ENCODE measurements around the gene UNC5C.

Gene UNC5C

DNA sequence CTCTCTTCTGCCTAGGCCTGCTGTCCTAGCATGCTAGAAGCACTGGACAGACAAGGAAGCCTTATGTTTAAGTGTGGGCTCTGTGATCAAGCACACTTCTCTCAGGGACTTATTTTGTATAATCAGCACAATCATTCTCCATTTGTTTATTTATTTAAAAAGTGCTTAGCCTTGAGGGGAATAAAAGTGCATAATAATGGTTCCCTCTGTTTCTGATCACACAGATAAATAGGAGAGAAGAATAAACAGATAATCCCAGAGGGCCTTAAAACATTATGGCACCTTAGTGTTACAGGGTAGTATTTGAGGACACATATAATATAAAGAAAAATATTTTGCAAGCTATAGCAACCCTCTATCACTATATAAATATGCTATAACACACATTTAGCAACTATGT, 146.5 kb downstream of the UNC5C start:
- DNase-seq = no peak

DNA sequence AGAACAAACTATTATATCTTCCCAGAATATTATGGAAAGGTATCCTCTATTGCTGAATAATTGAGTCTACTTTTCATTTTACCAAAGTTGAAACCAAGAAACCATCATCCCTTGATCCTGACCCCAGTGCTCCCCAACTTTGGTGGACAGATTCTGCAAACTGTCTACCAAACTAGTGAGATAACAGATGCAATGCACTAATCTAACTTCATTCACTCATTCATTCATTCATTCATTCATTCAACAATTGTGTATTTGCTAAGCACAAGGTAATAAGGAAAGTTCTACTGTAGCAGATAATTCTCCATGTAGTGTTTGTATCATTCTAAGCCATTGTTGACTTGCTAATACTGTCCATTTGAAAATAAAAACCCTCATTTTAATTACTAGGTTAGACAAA, 150.6 kb downstream of the UNC5C start:
- no peak for DNase-seq

DNA sequence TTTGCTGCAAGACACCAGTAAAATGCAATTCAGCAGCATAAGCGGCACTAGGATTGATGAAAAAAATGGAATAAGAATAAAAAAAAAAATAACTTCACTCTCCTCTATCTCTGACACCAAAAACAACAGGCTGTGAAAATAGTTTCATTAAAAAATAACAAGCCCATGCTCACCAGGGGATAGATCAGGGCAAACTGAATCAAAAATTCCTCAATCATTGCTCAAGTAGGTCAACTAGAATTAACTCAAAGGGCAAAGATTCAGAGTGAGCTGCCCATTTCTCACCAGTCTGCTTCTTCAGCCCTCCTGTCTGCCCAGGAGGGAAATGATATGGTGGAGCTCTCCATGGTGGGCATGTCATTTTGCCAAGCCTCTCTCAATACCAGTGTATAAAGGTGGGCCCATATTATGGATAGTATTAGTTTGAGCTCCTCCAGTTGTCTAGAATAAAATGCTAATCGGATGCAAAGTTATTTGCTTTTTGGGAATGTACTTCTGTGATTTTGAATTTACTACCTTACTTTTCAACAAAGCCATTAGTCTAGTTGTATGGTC, 153.9 kb downstream of the UNC5C start:
- no peak for DNase-seq

DNA sequence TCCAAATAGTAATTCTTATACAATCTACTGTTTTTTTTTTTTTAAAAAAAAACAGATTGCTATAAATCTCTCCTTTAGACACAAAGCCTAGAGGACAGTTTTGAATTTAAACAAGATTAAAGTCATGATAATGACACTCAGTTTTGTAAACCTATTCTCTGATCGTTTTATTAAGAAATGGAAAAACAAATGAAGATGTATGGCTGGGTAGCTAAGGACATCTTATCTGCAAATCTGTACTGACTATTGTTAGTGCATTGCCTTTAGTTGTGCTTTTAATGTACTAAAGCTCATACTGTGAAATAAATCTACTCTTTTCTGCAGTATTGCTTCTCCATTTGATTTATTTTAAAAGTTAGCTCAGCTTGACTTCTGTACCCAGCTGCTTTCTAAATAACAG, 155.0 kb downstream of the UNC5C start:
- DNase-seq = no peak

DNA sequence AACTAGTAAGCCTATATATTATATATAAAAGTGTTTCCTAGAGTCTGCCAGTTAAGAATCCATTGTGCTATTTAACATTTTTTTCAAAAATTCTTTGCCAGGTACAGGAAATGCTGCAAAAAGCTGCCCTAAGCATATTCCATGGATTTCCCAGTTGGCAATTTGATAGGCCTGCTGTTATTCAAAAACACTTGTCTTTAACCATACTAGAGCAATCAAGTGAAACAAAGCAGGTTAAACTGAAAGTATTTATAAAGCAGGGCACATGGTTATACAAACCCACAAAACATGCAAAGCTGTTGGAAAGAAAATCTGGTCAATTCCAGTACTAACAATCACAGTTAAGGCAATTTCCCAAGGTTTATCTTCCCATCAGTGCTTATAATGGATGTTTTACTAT, 159.9 kb downstream of the UNC5C start:
- no peak for DNase-seq

DNA sequence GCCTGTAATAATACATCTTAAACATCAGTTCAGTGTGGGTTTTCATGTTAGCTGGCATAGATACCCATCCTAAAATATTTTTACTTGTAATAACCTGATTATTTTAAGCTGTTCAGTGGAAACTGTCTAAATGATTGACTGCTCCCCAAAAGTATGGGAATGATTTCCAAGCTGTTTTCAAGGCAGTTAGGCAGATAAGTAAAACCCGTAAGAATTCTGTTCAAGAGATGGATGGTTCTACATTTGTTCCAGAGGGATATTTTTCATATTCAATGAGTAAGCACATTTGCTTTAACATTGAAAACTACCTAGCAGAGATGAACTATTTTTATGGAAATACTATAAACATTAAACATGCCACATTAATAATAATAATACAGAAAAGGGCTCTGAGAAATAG, 161.1 kb downstream of the UNC5C start:
- DNase-seq = no peak

DNA sequence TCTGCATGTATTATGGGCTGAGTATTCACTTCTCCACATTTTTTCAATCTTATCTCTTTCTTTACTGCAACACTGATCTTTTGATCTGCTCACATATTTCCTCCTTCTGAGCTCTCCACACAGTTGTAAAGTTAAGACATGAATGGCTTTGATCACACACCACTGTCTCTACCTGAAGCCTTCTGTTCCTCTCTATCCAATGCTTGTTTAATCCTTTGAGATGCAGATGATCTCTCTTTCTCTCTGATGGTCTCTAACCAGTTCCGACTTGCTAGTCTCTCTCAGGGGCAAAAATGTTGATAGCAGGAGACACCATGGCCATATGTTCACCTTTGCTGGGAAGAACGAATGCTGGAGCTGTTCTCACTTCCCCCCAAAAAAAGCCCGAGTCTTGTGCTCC, 162.4 kb downstream of the UNC5C start:
- no peak for DNase-seq

DNA sequence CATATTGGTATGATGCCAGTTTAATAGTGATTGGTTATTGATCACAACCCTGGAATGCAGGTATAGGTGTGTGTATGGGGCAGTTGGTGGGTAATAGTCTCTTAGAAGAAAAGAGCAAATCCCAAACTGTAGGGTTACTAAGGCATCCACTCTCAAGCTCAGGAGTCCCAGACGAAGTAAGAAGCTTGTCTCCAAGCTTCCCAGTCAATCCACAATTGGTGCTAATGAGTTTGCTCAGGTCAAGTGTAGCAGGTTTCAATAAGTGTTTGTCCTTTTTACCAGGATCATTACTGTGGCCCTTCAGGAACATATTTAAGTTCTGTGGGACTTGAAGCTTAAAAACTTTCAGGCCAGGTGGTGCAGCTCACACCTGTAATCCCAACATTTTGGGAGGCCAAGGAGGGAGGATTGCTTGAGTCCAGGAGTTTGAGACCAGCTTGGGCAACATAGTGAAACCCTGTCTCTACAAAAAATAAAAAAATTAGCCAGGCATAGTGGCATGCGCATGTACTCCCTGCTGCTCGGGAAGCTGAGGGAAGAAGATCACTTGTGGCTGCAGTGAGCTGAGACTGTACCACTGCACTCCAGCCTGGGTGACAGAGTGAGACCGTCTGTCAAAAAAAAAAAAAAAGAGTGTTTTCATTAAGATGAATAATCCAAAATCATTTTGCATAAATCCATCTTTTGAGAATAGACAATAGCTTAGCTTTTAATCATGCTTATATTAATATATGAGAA, 166.8 kb downstream of the UNC5C start:
- no peak for DNase-seq

DNA sequence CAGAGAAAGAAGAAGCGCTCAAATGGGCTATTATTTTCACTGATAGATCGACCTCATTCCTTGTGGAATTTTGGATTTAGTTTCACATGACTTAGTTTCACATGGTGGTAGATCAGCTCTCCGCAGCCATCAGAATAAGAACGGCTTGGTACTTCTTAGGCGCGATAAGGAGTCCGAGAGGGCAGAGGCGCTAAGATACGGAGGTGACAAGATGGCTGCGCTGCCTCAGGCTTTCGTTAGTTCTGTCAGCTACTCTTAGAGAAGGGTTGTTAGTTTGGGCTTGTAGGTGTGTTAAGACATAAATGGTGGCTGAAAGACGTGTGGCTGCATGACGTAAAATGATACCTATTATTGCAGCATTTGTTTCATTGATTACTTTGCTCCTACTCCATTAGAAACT, 169.1 kb downstream of the UNC5C start:
- no peak for DNase-seq

DNA sequence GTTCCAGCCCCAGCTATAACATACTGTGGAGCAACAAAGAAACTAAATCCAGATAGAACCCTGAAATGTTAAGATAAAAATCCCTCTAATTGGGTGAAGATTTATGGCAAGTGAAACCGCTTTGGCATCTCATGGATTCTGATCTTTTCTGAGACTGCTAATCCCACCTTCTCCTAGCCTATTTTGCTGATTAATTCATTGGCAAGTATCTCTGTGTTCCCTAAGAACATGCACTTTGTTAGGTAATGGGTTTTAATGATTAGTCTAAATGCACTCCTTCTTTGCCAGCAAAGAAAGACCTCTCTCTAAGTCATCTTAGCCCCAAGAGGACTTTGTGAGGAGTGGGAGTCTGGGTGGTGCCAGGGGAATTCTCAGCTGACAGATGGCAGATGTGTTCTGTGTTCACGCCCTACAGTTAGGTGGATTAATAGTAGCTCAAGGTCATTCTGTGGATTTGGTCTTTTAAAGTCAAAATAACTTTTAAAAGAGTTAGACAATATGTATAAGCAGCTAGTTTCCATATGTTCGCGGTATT, 171.3 kb downstream of the UNC5C start:
- DNase-seq = no peak

DNA sequence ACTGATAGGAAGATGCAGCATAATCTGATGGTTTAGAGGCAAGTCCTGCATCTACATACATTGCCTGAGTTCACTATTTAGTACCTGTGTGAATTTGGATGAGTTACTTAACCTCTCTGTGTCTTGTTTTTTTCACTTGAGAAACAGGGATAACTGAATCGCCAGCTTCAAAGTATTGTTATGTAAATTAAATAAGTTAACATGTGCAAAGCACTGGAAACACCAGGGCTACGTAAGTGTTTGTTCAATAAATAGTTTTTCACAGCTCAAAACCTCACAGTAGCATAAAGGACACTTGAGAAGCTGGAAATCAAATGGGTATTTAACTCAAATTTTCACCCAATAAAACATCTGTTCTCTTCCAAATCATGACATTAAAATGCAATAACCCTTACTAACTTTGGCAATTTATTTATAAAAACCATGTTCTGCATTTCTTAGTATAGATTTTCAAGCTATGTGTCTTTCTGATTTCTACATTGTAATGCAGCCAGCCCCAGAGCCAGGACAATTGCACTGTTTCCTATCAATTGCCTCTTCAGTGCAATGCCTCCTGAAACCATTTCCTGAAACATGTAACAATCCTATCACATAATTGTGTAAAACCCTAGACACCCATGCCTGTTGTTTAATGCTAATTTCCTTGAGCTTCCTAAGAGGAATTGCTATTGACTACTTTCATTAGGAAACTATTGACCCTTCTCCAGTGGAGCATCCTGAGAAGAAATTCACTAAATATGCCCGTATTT, 177.1 kb downstream of the UNC5C start:
- DNase-seq = no peak

DNA sequence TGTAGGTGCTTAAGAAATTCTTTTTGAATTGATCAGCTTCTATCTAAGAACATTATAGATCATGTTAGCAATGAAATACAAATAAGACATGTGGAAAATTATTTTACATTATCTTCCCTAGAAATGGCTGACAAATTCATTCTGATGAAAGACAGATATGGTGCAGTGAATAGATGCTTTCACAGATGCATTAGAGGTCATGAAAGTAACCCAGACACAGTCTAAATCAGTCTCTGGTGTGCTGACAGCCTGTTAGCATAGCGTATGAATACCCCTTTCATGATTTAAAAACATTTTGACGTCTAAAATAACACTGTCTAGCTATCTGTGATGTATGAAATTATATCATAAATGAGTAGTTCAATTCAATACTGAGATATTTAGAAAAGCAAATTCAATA, 180.9 kb downstream of the UNC5C start:
- DNase-seq = no peak

DNA sequence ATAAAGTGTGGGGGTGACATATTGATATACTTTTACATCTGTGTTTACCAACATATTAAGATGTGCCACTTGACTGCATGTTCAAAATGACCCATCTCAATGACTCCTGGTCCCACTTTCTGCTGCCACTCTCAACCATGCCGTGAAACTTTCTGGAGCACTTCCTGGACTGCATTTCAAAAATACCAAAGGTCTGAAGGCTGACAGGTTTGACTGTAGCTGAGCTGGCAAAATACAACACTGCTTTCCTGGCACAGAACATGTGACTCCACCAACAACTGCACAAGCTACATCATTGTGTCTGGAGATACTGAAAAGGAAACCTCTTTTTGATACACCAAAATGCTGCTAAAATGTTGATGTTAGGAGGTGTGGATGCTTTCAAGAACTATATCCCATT, 184.8 kb downstream of the UNC5C start:
- peak in 2 of 51 donors; percentile 28 to 70 for DNase-seq

DNA sequence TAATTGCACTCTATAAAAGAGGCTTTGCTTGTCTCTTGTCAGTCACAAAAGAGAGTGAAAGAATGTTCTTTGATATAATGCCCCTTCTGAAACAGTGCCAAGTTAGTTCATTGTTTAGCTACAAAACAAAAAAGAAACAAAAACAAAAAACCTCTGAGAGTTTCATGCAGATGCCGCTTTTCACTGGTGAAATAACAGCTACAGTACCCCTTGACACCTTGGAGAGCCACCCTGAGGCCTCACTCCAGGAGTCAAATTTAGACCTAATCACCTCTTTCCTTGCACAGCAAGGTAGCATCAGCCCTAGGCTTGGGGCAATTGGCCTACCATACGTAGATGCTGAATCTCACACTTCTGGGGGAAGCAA, 185.2 kb downstream of the UNC5C start:
- no peak for DNase-seq

DNA sequence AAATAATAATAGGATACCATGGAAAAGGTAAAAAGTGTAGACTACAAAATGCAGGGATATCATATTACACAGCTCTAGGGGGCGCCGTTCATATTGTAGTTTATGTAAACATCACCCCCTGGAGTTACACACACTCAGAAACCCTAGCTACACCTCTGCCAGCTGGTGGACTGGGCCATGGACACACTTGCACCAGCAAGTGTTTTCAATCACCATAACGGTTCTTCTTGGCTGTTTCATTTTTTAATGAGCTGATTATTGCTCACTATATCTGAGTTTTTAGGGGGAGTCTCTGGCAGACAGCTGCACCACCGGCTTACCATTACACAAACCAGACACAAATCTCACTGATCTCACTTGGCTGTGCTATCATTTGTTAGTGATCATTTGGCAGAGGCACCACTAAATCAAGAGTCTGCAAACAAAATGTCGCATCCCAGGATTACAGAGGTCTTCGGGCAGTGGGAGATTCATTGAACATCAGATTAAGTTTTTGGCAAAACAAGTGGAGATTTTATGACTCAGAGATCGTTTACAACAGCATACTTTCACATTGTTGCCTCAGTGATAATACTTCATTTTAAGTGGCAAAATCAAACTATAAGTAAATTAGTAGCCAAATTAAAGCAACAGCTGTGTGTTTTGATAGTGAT, 185.7 kb downstream of the UNC5C start:
- peak in 11 of 51 donors; percentile 5 to 58 (median 13) for DNase-seq

DNA sequence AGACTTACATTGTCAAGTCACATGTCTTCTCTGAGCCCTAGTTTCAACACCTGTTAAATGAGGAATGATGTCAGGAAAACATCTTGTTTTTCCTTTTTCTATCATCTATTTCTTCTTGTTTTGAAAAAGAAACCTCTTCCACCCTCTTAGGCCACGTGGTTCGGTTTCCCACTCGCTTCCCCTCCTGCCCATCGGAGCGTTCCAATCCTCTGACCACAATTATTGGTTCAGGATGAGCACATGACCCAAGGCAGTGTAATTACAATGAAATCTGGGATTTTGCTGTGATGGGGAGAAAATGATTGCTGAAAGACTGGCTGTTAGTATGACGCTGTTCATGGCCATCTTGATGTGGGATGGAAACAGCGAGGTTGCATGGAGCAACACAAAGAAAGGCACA, 186.7 kb downstream of the UNC5C start:
- no peak for DNase-seq

DNA sequence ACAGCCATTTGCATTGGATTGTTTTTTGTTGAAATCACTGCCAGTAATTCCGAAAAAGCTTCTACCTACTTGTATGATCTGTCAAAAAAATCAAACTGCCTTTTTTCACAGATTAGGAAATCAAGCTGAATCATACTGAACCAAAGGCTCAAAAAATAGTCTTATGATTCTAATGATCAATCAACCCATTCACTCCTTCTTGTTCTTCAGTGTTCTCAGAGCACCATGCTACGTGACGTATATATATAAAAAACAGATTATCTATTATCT, 187.1 kb downstream of the UNC5C start:
- DNase-seq = no peak

DNA sequence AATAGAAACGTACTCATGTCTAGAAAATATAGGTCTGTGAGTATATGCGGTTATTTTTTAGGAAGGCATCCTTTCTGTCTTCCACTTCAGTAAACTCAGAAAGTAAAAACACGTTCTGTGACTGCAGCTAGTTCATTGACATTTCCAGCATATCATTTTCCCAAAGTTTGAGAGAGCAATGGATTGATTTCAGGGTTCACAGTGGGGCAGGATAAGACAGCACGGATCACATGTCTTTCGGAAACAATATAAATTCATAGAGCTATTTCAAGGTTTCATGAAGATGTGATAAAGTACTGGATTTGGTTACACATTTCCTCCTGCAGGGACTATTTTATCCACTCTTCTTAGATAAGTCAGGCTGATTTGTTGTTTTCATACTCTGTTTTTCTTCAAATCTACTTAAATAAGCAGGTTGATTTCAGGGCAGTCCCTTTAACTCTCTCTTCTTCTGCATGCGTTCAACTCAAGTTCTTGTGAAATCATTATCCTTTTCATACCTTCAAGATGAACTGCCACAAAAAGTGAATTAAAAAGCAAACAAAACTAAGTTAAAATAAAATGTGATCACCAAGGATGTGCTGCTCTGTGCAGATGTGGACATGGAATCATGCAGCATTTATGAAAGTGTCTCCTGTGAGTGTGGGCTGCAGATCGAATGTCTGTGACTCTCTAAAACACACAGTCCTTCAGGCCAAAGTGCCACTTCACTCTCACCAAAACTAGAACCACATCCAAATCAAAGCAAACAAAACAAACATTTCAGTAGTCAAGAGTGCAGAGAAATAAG, 187.7 kb downstream of the UNC5C start:
- DNase-seq = no peak

DNA sequence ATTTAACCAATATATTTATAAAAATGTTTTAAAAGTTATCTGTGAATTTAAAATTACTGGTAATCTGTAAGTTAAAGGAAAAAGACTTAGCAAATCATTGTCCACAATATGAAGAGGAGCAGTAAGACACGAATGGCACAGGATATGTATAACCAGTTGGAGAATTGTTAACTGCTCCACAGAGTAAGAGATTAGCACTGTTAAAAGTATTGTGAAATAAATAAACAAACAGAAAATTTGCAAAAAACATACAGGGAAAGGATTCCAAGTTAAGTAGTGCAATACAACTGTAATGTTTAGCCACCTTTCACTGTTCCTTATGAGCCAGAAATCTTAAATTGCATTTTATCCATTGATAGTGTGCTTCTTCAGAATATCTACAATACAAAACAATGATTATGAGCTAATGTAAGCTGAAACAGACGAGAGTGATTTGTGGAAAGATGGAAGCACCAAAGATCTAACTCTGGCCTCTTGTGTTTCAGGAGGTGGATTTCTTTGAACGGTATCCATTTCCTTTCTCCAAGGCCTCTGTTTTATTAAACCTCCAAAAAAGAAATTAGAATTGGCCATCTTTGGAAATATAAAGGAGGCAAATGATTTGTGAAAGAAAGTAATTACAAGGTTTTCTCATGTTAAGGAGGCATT, 188.4 kb downstream of the UNC5C start:
- DNase-seq = no peak

DNA sequence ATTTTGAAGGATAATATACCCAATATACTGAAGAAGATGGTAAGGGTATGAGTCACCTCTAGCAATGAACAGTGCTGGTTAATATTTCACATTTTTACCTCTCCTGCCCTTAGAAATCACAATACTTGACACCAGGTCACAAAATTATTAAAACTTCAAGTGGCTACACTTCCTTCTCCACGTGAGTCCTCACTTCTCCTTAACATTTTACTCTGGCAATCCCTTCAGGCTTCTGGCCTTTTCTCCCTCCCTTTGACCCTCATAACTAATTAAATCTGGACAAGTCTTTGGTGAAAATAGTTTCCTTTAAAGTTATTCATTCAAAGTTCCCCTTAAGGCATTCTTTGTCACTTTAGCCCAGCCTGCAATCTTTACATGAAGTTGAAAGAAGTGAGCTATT, 190.4 kb downstream of the UNC5C start:
- DNase-seq = no peak

DNA sequence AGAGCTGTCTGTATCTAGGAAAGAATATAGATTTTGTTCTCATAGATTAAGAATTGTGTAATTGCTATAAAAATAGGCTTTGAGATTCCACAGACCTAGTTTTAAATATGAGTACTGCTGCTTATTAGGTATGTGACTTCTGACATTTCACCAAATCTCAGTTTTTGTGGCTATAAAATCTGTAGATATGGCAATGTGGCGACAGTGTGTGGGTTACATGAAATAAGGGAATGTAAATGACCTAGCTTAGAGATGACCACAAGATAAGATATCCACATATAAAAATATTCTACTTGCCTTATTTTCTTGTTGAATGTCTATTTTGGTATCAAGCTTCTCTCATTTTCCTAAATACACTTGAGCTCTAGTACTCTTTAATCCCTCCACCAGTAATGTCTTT, 193.8 kb downstream of the UNC5C start:
- DNase-seq = no peak

All from hypothalamus (tissue), 51 donors.